Stimulated activated CD8-positive, alpha-beta memory T cell treated with anti-CD3 and anti-CD28 coated beads, Interleukin-15, amount 100 ng/mL, for 1 hour (primary cell): ENCODE measurements around the gene SOCS6.
"Not testable (repeated sequence)": the region's sequence is repeated elsewhere in the genome, so short reads cannot be mapped to it uniquely, and the experiment has no call there.

Experiments used
- DNase-seq: peaks from one replicate; pipeline ENCODE4 v3.0.0-alpha.2; 2020; ENCODE audit warnings: low read depth

SOCS6 gene

DNA sequence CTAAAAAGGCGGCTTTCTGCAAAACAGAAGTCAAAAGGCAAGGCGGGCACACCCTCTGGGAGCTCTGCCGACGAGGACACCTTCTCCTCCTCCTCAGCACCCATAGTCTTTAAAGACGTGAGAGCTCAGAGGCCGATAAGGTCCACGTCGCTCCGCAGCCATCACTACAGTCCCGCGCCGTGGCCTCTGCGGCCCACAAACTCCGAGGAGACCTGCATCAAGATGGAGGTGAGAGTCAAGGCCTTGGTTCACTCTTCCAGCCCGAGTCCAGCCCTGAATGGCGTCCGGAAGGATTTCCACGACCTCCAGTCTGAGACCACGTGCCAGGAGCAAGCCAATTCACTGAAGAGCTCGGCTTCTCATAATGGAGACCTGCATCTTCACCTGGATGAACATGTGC lies 36.1 kb downstream of the SOCS6 start:
- DNase-seq, result no peak

DNA sequence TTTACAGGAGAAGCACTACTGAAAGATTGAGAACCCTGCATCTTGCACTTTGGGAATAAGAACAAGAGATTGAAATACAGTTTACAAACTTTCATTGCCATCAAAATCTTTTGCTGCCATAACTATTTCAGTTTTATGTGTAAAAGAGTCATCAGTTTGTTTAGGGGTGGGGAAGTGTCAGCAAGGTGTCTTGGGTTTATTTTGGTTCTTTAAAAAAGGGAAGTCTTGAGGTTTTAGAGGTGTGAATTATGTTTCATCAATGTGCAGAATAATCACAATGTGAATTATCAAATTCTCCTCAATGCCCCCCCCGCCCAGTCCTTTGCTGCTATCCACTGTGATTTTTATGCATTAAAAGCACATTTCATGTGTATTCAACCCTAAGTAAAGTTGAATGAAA lies 37.4 kb downstream of the SOCS6 start:
- no peak for DNase-seq

DNA sequence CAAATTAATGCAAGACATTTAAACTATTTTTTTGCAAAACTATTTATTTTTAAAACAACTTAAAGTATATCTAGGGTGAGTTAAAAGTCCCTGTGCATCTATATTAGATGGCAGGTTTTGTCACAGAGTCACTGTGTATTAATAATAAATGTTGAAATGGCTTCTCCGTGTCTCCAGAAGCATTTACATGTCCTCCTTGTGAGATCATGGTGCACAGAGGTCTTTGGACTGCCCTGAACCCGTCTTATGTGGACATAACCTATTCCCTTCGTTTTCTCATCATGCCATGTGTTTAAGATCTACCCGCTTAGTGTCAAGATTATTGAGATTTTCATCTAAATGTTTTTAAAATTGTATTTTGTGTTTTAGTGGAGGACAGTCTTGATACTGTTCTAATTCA lies 39.3 kb downstream of the SOCS6 start:
- DNase-seq, result no peak

DNA sequence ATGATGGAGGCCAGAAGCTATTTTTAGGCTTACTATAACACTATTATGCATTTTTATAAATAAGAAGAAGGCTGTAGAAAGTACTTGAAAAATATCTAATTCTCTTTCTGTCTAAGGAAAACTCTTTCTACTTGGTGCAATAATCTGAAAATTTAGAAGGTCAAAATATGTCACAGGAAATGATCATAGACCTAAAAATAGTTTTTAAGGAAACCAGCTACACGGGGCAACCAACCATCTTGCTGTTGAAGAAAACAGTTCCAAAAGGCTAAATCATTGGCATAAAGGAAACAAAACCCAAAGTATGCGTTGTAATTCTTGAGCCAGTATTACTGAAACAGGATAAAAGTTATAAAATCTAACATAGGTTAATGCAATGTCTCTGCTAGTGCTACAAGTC lies 40.2 kb downstream of the SOCS6 start:
- no peak for DNase-seq

DNA sequence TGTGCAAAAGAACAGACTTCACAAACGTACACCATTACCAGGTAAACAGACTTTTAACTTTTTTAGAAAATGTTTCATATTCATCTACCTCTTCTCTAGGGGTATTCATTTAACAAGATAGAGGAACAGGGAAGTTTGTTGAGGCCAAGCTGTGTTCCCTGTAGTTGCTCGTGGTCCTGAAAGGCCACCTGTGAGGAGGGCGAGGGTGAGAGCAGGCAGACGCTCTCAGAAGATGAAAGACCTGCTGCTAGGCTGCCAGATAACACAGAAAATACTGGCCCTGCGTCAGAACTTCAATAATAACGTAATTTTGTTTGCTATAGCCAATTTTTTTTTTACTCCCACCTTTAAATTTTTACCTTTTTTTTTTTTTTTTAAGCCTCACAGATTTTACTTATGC lies 42.0 kb downstream of the SOCS6 start:
- DNase-seq, result no peak

DNA sequence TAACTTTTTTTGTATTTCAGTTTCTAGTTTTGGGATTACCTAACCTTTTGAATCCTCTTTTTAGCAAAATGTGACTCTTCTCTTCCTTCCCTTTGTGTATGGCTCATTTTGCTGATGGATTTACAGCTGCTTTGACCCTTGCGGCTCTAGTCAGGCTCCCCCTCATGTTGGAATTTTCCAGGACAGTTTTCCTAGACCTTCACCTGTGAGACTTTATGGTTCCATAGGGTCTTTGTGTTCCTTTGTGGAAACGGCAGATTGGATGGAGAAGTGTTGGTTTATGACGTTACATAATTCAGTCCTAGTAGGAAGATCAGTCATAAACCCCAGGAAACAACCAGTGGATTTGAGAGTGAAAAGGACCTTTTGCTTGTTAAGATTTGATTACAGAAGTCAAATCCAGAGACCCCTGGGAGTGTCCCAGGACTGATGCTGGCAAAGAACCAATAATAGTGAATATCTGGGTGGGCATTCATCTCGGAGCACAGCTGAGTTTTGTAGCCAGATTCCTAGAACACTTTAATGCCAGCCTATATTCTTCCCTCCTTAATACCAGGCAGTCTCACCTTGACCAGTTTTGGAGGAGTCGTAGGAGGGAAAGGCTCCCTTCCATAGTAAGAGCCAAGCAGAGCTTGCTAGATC lies 42.7 kb downstream of the SOCS6 start:
- DNase-seq, result no peak

DNA sequence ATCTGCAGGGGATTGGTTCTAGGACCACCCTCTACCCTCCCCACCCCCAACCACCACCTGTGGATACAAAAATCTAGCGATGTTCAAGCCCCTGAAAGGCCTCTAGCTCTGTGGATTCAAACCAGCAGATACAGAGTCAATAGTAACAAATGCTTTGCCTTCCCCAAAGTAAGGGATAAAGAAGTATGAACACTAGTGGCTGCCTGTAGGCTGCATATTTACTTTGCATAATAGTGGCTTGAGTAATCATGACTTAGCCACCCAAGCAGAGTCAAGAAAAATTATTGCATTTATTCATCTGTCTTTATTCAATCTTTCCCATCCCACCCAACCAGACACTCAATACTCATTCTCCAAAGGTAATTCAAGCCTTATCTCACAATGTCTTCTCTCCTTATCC lies 43.8 kb downstream of the SOCS6 start:
- no peak for DNase-seq

DNA sequence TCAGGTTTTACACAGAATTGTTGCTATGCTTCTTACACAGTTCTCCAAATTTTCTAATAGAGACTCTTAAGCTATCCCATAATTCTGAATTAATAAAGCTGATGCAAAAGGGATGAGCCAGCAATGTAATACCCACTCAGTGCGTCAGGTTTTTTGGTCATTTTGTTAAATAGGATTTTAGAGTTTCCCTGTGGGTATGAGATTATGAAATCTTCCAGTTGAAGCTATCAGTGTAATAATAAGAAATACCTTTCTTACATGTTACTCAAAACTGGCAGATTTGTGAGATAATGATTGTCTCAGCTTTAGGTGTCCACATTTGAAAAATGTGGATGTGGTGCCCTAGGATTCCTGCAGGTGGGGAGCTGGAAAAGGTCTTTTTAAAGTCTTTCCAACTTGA lies 44.5 kb downstream of the SOCS6 start:
- DNase-seq, result no peak

DNA sequence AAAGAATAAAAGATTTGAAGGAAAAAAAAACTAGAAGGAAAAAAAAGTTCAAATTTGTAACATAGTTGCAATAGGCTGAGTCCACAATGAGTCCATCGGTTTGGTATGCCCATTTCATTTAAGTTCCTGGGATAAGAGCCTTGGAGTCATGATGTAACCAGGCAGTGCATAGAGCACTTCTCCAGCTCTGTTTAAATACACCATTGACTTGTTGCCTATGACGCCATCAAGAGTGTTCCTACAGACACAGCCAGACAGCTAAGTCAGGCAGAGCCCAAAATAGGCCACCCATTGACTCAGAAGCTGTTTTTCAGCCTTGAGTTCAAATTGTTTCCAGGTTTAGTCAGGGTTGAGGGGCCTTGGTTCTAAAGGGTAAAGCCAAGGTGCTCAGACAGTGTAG lies 44.9 kb downstream of the SOCS6 start:
- DNase-seq, result no peak

DNA sequence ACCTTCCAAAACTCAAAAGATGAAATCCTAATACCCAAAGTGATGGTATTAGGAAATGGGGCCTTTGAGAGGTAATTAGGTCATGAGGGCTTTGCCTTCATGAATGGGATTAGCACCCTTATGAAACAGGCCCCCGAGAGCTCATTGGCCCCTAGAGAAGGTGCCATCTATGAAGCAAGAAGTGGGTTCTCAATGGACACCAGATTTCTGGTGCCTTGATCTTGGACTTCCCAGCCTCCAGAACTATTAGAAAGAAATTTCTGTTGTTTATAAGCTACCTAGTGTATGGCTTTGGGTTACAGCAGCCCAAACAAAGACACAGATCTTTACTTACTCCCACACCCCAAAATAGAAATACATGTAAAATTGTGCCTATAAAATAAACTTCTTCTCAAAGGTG lies 45.4 kb downstream of the SOCS6 start:
- DNase-seq, result no peak

DNA sequence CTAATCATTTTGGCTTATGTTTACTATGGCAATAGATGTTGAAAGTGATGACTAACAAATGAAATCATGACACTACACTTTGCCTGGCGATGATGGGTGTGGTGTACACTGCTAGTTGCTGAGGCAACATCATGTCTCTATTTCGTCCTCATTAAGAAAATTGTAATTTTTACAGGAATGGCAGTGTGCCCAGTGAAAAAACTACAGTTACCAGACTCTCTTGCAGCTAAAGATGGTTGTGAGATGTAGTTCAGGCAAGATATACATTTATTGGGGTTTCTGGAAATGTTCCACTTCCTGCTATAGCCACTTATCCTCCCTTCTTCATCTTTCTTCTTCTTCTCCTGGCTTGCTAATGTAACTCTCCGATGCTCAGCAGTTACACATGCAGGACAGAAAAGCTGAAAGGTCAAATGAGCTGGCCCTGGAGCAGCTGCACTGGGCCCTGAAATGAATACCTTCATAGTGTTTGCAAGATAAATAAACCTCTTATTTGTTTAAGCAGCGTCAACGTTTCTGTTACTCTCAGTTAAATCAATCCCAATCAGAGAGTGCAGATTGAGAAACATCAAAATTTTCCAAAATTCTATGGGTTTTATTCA lies 46.0 kb downstream of the SOCS6 start:
- DNase-seq, result no peak

DNA sequence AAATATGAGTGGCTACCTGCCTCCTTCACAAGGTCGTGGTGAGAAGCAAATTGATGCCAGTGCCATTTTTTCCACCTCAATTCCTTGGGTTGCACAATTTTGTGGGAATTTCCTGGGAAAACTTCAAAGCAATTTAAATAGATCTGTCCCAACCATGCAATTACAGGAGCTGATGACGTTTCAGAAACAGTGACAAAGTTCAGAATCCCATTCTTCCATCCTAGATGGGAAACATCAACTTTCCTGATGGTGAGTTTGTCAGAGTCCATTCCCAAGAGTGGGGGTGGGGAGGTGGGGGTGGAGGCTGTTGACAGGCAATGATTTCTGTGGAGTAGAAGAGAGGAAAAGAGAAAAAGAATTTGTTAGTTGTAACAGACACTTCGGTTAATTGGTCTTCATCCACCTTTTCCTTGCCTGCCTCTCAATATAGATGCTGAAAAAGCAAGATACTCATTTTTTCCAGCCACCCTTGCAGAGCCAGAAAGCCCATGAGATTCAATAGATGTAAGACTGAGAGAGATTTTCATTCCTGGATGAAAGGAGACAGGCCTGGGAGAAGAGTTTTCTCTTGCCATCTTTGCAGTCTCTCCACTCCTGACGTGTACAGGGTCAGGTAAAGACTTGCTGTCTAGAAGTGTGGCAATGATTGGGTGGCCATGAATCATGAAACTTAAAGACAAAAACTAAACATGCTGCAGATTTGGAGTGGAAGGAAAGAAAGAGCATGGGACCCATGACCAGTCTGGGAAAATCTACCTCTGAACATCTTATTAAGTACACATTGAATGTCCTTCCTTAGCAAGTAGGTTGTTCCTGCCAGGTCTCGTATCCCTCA lies 47.3 kb downstream of the SOCS6 start:
- no peak for DNase-seq

DNA sequence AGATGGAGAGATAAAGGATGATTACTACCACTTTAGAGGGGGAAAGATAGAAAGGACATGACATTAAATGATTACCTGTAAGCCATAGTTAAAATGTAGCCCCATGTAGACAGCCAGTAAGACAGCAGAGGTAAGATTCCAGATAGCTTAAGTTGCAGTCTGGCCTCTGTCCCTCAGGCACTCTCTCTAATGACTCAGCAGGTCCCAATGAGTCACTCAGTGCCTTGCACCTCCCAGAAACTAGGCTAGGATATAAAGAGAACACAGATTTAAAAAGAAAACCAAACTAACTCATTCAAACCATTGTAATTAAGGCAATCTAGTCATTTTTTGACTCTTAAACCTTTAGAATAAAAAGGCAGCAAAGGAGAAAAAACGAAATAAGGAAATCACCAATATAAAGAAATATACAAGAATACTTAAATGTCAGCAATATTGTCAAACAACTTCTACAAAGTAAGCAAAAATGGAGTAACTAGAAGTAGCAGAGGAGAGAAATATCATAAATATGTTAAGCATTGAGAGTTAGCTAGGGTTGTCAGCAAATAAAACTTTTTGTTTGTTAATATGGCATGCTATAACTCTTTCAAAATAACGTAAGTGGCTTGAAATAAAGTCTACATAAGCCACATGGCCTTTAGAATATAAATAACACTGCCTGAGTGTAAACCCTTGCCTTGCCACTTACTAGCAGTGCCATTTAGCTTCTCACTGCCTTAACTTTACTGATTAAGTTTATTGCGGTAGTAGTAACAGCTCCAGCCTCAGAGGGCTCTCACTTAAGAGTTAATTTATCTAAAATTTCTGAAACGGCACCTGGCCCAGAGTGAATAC lies 48.5 kb downstream of the SOCS6 start:
- no peak for DNase-seq

DNA sequence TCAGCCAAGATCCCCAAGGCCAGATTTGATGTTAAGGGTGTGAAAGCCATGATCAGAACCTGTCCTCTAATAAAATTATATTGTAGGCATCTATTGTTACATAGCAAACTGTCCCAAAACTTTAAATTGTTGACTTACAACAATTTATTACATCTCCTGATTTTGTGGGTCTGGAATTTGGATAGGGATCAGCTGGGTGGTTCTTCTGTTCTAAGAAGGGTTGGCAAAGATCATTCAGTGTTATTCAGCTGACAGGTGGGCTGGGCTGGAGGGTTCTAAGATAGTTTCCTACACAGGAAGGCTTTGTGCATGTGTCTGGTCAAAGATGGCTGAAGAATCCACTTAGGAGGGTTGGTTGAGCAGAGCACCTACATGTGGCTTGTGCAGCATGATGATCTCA lies 50.0 kb downstream of the SOCS6 start:
- no peak for DNase-seq

DNA sequence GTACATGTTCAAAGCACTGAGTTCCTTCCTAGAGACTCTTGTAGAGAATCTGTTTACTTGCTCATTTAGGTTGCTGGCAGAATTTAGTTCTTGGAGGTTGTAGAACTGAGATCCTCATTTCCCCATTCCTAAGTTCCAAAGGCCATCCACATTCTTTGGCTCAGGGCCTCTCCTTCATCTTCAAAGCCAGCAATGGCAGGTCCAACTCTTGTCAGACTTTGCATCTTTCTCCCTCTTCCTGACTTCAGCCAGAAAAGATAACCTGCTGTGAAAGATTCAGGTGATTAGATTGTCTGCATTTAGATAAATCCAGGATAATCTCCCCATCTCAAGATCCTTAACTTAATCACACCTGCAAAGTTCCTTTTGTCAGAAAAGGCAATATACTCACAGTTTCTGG lies 51.1 kb downstream of the SOCS6 start:
- no peak for DNase-seq

DNA sequence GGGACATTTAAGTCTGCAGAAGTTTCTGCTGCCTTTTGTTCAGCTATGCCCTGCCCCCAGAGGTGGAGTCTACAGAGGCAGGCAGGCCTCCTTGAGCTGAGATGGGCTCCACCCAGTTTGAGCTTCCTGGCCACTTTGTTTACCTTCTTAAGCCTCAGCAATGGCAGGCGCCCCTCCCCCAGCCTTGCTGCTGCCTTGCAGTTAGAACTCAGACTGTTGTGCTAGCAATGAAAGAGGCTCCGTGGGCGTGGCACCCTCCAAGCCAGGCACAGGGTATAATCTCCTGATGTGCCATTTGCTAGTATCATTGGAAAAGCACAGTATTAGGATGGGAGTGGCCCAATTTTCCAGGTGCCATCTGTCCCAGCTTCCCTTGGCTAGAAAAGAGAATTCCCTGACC lies 59.6 kb downstream of the SOCS6 start:
- not testable (repeated sequence) for DNase-seq

DNA sequence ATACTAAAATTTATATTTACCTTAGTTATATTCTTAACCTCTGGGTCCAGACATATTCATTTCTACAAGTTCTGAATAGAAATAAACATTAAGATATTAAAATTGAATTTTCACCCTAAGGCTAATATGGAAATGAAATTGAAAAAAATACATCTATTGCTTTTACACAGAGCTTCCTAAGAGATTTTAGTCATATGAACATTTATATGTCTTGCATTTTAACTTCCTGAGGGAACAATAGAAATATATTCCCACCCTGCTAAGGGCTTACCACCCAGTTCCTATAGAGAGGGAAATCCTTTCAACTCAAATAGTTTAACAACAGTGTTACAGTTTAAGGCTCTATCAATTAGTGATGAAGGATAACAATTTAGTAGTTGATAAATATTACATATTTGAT lies 60.5 kb downstream of the SOCS6 start:
- no peak for DNase-seq

DNA sequence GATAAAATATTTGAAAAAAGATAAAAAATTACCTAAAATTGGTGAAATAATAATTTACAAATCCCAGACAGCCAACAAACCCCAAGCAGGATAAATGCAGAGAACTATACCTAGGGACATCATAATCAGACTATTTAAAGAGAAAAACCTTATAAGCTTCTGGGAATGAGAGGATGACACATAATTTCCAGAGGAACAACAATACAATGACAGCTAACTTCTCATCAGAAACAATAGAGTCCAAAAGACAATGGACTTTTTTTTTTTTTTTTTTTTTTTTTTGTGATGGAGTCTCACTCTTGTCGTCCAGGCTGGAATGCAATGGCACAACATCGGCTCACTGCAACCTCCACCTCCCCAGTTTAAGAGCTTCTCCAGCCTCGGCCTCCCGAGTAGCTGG lies 65.2 kb downstream of the SOCS6 start:
- DNase-seq, result no peak

DNA sequence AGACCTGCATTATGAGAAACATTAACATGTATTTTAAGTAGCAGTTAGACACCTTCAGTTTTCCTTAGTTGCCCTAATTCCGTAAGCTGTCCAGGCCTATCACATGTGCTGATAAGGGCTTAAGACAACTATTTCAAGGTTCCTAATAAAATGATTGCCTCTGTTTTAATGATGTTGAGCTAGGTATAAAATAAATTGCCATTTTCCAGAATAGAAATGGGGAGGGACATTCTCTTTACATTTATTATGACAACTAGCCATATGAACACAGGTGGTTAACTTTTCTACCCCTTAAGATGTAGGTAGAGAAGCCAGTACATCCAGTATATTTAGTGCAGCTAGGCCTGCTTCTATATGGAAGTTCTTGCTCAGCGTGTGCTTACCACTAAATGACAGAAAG lies 65.9 kb downstream of the SOCS6 start:
- no peak for DNase-seq

DNA sequence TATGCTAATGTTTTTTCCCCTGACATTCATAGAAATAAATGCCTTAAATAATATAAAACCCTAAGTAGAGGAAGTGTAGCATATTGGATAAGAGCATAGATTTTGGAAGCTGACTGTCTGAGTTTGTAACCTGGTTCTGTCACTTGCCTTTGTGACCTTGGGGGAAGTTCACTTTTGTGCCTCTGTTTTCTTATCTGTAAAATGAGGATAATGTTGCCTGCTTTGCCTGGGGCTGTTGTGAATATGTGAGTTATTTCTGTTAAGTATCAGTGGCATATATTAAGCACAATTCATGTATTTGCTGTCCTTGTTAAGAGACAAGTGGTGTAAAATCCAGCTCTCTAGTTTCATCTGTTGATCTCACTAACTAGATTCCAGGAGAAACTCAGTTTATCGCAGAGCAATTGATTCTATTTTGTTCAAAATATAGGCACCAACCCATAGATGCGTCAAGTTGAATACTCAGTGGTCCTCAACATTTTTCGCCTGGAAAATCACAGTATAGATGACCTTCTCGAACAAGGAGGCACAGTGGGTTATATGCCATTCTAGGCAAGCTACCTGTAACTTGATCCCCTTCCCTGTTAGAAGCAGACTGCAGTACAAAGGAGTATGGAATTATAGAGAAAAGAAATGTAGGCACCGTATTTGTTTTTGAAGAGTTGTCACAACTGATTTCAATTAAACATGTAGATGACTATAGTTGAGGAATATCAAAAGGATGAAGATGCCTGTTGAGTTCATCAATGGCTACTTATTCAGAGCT lies 67.0 kb downstream of the SOCS6 start:
- no peak for DNase-seq

DNA sequence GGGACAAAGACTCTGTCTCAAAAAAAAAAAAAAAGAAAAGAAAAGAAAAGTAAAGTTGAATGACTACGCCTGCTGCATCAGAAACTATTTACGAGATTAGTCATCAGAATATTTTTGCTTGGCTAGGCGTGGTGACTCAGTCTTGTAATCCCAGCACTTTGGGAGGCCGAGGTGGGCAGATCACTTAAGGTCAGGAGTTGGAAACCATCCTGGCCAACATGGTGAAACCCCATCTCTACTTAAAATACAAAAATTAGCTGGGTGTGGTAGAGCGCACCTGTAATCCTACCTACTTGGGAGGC lies 69.2 kb downstream of the SOCS6 start:
- DNase-seq, result not testable (repeated sequence)

DNA sequence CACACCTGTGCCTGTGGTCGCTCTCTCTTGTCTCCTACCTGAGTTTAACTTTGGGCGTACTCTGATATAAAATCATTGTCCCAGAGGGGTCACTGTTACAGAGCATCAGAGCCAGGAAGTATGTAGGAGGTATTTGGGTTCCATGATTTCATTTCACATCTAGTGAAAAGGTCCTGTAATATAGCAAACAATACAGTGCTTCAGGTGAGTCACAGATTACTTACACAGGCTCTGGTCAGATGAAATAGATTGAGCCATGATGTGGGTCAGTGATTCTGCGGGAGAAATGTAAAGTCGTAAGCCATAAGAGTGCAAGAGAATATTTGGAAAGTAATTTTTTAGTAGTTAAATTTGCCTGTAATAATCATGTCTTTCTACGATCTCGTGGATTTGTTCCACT lies 70.2 kb downstream of the SOCS6 start:
- DNase-seq, result no peak
